Ovary (tissue), 3 donors: ENCODE data around the gene DYRK3.

ENCODE experiments used
- CTCF ChIP-seq, 3 donors: fragments of 450-650 bp in 2 of 3; fragments of 200-600 bp in 1 of 3; IDR thresholded peaks; one replicate each; pipeline versions ENCODE4 v1.5.1 to v1.8.0; 2016 to 2022; ENCODE audit warnings: antibody characterized with exemption in 3 of 3, mild to moderate bottlenecking in 1 of 3
- EP300 ChIP-seq: sonication (generic); formaldehyde crosslinking; IDR thresholded peaks from one replicate; pipeline ENCODE4 v1.6.1; 2017; ENCODE audit warnings: antibody characterized with exemption
- POLR2A ChIP-seq: fragments of 450-650 bp; IDR thresholded peaks from one replicate; pipeline ENCODE4 v1.6.1; 2017; ENCODE audit warnings: antibody characterized with exemption, mild to moderate bottlenecking, moderate library complexity
- donor health status: DM: no; HTN: no; CAD: no.

GRCh38 chr1:206609229-206609991, 25.9 kb upstream of the DYRK3 start:
- TF ChIP-seq CTCF (IDR thresholded peaks at IDR 0.05) (no peak), POLR2A (no peak), EP300 (no peak)
